ENCODE data around the gene VSX2.

The VSX2 gene

DNA sequence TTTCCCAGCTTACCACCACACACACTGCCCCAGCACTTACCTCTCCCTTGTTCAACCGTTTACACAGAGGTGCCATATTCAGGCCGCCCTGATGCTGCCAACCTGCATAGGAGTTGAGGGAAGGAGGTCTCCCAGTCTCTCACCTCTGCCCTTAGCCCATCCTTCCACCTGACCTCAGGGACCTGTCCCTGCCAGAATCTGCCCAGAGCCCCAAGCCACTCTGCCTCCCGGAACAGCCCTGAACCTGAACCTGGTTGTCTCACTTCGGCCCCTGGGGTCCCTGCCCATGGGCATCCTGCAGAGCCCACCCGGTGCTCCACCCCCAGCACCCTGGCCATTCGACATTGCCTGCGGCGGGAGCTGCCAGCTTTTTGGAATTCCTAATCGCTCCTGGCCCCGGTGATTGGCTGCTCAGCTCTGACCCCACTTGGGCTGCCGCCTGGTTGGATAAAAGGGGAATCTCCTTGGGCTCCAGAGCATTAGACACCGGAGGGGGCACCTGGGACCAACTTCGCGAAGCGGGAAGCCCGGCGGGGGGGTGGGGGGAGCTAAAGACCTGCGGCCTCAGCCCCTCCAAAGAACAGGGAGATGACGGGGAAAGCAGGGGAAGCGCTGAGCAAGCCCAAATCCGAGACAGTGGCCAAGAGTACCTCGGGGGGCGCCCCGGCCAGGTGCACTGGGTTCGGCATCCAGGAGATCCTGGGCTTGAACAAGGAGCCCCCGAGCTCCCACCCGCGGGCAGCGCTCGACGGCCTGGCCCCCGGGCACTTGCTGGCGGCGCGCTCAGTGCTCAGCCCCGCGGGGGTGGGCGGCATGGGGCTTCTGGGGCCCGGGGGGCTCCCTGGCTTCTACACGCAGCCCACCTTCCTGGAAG lies at the start of gene VSX2:
Gene VSX2 (plus strand): TSS at position 476 of the 874 bp plus-strand sequence. CDS start 113 bp downstream, at position 589.
- DNase-seq: no peak

DNA sequence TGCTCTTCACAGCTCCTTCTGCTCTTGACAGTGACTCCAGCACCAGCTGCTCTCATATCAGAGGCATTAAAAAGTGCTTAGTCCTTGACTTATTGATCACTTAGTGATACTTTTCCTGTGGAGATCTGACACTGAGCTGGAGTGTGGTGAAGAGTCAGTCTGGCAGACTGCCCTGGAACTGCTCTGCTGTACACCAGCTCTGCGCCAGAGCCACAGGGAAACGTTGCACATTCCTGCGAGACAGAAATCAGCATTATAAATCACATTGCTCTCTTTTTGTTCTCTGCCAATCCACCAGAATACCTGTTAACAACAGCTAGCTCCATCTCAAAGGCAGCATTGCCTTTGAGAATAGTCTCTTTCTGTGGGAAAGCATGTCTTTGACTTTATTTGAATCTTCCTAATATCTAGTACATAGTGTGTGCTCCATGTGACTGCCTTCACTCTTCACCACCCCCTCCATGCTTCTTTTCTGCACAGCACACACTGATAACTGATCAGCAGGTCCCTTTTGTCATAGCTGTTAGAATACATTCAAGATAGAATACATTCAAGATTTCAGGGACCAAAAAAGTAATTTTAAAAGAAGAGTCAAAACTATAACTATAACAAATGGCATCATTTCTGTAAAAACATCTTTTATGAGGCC lies 48.2 kb upstream of the VSX2 start:
- no peak for DNase-seq

GRCh38 chr14:74194506-74195274 lies 44.6 kb upstream of the VSX2 start:
- no peak for DNase-seq

DNA sequence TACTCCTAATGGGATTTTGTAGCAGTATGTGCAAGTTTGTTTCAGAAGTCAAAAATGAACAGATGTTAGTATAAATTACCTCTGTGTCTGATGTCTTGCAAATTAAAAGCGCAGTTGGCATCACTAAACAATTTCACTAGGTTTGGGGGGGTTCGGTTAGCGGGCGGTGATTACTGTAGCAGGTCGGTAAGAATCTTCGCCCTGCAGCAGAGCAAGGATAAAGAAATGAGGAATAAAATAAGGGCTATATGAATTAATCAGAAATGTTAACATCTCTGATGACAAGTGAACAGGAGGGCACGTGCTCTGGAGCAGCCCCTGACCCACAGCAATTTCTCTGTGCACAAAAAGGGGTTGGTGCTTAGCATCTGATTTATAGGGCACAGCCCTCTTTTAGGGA lies 43.6 kb upstream of the VSX2 start:
- DNase-seq: no peak

DNA sequence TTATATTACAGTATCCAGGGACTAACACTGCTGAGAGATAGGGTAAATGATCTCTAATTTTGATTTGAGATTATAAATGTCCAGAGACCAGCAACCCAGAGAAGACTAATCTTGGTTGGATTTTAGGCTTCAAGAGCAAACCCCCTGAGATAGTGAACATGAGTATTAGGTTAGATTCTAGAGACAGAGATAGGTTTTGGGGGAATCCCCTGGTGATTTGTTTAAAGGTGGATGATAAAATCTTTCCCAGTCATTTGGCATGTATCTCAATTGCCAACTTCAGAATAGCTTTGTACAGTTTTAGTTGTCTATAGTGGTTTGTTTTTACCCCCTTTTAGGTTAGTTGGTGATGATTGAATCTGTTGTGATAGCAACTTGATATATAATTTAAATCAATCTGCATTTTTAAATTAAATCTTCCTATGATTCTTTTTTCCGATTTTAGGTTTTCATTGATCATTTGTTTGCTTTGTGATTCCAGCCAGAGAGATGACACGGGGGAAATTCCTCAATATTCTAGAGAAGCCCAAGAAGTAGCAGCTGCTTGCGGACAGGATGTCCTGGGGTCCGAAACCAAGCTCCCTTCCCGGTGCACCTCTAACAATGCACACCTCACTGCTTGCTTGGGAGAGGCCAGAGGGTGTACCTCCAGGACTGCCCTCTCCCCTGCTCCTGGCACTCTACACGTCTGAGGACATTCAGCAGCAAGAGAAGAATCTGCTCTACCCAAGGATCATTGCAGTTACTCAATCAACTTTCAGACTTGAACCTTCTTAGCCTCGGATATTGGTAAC lies 40.6 kb upstream of the VSX2 start:
- DNase-seq: no peak

DNA sequence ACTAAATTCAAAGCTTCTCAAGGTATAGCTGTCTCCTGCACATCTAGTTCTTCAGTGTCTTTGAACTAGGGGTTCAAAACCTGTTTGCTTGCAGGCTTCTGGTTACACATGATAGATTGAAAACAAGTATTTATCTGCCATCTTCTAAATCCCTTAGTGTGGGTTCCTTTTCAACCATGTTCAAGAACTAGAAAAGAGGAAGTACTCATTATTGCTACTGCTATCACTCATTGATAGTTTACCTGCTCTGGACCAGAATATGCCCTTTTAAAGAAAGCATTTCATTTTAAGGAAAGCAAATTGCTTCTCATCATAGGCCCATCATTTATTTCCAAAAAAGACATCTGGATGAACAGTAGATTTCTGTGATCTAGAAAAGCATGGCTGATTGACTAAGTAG lies 37.1 kb upstream of the VSX2 start:
- DNase-seq: no peak

DNA sequence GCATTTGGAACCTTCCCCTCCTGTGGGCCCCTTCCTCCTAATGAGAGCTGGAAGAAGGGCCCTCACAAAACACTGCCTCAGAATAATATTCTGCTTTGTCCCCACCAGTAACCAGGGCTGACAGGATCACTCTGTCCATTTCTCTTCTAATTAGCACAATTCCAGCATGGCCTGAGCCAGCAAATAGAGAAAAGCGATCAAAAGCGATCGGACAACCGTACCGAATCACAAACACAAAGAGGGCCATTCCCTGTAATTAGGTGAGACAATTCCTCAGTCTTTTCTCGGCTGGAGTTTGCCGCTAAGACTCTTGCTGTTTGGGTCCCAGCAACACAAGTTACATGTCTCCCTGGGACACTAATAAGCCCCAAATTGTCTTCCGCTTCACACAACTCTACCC lies 35.6 kb upstream of the VSX2 start:
- no peak for DNase-seq

- DNase-seq: no peak
Observed at GRCh38 chr14:74204491-74204890, 34.8 kb upstream of the VSX2 start.

DNA sequence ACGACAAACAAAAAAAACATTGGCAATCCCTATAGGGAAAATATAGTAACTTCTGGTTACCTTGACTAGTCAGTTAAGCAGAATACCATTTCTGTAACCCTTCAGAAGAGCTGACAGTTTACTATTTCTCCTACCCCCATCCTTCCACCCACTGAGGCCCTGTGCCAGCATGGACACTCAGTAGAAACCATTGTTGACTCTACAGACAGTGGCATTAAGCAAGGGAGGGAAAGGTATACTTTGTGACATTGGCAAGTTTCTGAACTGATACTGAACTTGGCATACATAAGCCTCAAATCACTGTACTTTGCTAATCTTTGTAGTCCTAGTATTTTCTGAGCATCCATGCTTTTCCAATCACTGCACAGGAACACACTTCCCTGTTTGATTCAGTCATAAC lies 33.4 kb upstream of the VSX2 start:
- no peak for DNase-seq

GRCh38 chr14:74207943-74208342 lies 31.3 kb upstream of the VSX2 start:
- DNase-seq: no peak

DNA sequence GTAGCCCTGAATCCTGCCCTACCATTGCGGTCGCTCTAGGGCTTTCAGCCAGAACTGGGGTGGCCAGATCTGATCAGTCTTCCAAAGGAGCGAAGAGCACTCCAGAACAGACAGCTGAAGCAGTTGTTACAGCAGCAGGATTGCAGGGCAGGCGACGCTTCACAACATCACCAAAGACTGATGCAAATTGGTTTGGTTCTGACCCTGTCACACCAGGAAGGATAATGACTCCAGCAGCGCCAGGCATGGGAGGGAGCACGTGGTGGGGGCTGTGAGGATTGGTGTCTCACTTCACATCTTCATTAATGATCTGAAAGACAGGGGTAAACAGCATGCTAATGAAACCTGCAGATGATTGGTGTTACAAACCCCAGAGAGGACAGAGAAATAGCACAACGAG lies 30.6 kb upstream of the VSX2 start:
- no peak for DNase-seq

DNA sequence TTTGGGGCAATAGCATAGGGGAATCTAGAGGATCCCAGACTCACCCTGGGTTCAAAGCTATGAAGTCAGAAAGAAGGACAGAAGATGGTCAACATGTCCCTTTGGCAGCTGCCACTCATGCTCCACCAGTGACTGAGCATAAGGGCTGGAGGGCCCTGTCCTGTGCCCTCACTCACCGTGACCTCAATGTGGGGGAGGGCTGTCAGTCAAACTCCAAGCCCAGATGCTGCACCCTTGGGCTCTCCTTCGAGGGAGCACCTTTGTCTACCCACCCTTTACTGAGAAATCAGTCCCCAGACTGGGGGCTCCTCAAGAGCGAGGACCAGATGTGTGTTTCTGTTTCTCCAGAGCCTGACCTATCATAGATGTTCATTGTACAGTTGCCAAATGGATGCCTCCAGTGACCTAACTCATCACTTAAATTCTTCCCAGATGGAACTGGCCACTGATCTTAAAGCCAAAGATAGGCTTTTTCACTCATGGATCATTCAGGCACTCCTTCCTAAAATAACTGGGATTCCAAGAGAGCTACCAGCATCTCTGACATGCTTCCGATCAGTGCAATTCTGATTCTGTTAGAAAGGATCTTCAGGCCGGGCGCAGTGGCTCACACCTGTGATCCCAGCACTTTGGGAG lies 27.2 kb upstream of the VSX2 start:
- no peak for DNase-seq

GRCh38 chr14:74213907-74214803 lies 25.1 kb upstream of the VSX2 start:
- DNase-seq: no peak

DNA sequence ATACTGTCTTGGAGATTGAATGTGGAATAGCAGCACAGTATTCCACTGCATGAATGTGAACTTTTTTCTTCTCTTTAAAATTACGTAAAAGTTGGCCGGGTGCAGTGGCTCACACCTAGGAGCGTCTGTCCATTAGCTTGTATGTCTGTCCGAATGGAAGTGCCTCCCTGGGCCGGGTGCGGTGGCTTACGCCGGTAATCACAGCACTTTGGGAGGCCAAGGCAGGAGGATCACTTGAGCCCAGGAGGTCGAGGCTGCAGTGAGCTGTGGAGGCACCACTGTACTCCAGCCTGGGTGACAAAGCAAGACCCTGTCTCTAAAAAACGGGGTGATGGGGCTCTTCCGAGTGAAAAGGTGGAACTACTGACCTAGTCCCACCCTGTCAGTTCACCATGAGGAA lies 22.6 kb upstream of the VSX2 start:
- no peak for DNase-seq

GRCh38 chr14:74217672-74218448 lies 21.4 kb upstream of the VSX2 start:
- no peak for DNase-seq

- DNase-seq: no peak
Observed at GRCh38 chr14:74218462-74218861, 20.8 kb upstream of the VSX2 start.

- no peak for DNase-seq
Observed at GRCh38 chr14:74219277-74220205, 19.7 kb upstream of the VSX2 start.

DNA sequence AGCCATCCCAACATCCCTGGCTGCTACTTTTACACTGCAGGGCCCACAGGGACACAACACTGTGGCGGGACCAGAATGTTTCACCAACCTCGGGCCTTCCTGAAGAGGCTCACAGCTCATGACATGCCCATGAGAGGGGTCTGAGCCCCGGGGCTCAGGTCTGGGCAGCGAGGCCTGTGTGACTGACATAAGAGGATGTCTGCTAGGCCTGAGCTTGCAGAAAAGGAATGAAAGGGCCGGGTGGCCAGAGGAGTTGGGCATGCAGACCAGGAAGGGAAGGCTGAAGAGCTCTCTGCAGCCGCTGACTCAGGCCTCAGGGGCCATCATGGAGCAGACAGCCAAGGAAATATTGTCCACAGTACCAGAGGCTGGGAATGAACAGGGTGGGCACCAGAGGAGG lies 18.3 kb upstream of the VSX2 start:
- no peak for DNase-seq

GRCh38 chr14:74221741-74222140 lies 17.5 kb upstream of the VSX2 start:
- DNase-seq: no peak

Data from cortex of kidney (tissue), 1 donor.